Neural cell (in vitro differentiated cells): ENCODE measurements around the gene FXYD1.

Source experiments
- CTCF ChIP-seq: fragments of 450-650 bp; IDR thresholded peaks from 2 replicates; pipeline ENCODE4 v1.5.1; 2014; ENCODE audit warnings: antibody characterized with exemption, mild to moderate bottlenecking, moderate library complexity; ENCODE audit not compliant: poor library complexity, severe bottlenecking
- EP300 ChIP-seq: fragments of 450-650 bp; conservative IDR thresholded peaks from 2 replicates; pipeline ENCODE4 v1.6.1; 2014; ENCODE audit warnings: antibody characterized with exemption, mild to moderate bottlenecking, moderate library complexity; ENCODE audit not compliant: poor library complexity, severe bottlenecking
- MXI1 ChIP-seq: fragments of 450-650 bp; conservative IDR thresholded peaks from 2 replicates; pipeline ENCODE4 v1.6.1; 2014; ENCODE audit warnings: antibody characterized with exemption, mild to moderate bottlenecking; ENCODE audit not compliant: poor library complexity, severe bottlenecking
- POLR2AphosphoS5 ChIP-seq: IDR thresholded peaks from 2 replicates; pipeline ENCODE4 v1.6.1; 2012
- REST ChIP-seq: IDR thresholded peaks from 2 replicates; pipeline ENCODE4 v1.6.1; 2012; ENCODE audit warnings: borderline replicate concordance

- TF ChIP-seq CTCF (no peak), POLR2AphosphoS5 (peak; percentile 21), MXI1 (no peak), REST (no peak), EP300 (no peak)
Measured at GRCh38 chr19:35142606-35143230, 4.1 kb downstream of the FXYD1 start.
